ENCODE data around the gene NBL1.
"Not testable (repeated sequence)": the region's sequence is repeated elsewhere in the genome, so short reads cannot be mapped to it uniquely, and the experiment has no call there.

Gene NBL1

DNA sequence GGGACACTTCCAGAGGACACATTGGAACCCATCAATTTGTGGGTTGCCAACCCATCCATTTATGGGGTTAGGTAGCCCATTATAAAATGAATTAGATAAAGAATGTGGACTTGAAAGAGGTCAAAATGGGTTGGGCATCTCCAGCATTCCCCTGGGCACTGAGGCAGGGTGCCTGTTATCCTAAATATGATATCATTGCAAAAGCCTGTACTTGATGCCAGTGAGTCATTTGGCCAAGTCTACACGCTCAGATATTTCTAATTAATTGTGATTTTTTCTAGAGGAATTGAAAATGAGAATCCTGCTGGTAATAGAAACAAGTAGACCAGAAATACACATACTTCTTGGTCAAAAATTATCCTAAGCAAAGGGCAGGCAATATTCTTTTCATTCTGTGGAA, 21.9 kb upstream of the NBL1 start:
- no peak for DNase-seq (ENCODE audit: low read depth)

- DNase-seq (ENCODE audit: low read depth), result no peak
These were observed 20.6 kb upstream of the NBL1 start for GRCh38 chr1:19623523-19623922.

- DNase-seq (ENCODE audit: low read depth), result no peak
These were observed 18.7 kb upstream of the NBL1 start for GRCh38 chr1:19625291-19625937.

DNA sequence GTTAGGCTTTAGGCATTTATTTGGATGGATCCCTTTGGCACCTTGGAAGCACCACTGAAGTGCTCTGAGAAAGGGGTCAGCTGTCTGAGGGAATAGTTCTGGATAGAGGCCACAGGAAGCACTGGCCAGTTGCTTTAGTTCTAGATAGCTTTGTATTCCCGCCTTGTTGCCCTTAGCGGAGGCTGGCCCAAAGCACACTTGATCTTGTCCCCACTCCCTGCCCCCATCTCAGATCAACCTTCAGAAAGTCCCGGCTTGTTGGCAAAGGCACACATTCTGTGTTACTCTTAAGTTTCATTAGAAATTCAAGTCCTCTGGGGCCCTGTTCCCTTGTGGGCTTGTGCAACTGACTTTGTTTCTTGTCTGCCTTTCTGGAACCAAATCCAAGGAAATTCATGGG, 15.2 kb upstream of the NBL1 start:
- no peak for DNase-seq (ENCODE audit: low read depth)

DNA sequence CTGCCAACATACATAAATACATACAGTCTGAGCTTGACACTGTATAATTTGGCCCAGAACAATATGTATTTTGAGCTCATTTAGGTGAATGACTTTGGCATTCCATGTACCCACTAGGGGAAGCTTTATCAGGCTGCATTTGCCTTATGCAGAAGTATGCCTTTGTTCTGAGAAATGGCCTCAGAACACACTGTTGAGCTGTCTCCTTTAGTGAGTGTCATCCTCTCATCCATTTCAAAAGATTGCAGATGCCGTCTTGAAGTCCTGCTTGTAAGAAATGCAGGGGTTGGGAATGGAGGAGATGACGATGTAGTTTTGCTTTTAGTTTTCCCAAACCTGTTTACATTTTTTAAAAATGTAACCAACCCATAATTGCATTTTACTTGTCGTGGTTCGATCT, 14.8 kb upstream of the NBL1 start:
- DNase-seq (ENCODE audit: low read depth), result no peak

- DNase-seq (ENCODE audit: low read depth), result not testable (repeated sequence)
These were observed 13.9 kb upstream of the NBL1 start for GRCh38 chr1:19630192-19630591.

DNA sequence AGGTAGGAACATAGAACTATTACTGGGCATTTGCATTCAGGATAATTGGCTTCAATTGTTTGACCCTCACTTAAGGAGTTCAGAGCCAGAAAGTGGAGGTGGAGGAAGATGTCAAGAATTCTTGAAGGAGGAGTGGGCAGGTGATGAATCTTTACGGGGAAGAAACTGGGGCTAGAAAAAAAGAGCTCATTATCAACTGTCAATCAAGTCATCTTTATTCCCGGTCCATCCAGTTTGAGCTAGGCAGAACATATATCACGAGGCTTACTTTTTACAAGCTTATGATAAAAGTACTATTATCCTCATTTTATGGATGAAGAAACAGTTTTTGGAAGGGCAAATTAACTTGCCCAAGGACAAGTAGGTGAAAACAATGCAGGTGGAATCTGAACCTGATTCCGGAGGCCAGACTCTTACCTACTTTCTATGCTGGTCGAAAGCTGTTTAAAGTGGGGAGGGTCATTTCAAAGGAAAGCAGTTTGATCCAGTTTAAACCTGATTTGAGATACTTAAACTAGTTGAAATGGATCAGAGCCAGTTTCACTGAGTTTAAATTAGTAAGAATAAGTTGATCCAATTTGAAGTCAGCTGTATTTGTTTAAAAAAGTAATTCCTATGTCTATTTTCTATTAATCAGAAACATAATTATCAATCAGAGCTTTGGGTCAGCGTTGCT, 13.3 kb upstream of the NBL1 start:
- DNase-seq (ENCODE audit: low read depth), result no peak

DNA sequence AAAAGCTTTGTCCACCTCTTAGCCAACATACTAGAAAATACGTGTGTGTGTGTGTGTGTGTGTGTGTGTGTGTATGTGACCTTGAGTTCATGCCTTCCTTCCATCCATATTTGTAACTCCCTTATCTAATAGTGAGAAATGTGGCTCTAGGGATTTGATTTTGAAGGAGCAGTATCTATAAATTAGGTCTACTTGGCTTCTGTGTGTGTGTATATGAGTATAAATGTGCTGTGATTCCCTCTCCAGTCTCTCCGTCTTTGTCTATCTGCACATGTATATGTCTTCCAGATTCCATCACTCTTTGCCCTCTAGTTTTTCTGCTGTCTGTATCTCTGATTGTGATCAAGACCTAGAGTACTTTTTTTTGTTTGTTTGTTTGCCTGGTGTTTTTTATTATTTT, 11.9 kb upstream of the NBL1 start:
- DNase-seq (ENCODE audit: low read depth), result no peak

- DNase-seq (ENCODE audit: low read depth), result no peak
These were observed 11.0 kb upstream of the NBL1 start for GRCh38 chr1:19633106-19633505.

GRCh38 chr1:19635064-19635463, 9.0 kb upstream of the NBL1 start:
- not testable (repeated sequence) for DNase-seq (ENCODE audit: low read depth)

GRCh38 chr1:19635646-19636045, 8.5 kb upstream of the NBL1 start:
- DNase-seq (ENCODE audit: low read depth), result no peak

GRCh38 chr1:19636065-19636464, 8.0 kb upstream of the NBL1 start:
- DNase-seq (ENCODE audit: low read depth), result no peak

DNA sequence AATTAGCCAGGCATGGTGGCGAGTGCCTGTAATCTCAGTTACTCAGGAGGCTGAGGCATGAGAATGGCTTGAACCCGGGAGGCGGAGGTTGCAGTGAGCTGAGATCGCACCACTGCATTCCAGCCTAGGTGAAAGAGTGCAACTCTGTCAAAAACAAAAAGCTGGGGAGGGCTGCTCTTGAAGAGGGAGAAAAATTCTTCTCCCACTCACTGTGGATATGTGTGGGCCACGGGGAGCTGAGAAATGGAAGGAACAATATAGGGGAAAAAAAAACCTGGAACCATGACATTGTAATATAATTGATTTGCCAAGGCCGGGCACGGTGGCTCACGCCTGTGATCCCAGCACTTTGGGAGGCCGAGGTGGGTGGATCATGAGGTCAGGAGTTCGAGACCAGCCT, 7.4 kb upstream of the NBL1 start:
- DNase-seq (ENCODE audit: low read depth), result not testable (repeated sequence)

GRCh38 chr1:19637606-19638005, 6.5 kb upstream of the NBL1 start:
- DNase-seq (ENCODE audit: low read depth), result no peak

- DNase-seq (ENCODE audit: low read depth), result not testable (repeated sequence)
These were observed 4.9 kb upstream of the NBL1 start for GRCh38 chr1:19639228-19639627.

- DNase-seq (ENCODE audit: low read depth), result no peak
These were observed 4.1 kb upstream of the NBL1 start for GRCh38 chr1:19639999-19640362.

GRCh38 chr1:19640363-19641316, 3.5 kb upstream of the NBL1 start:
- DNase-seq (ENCODE audit: low read depth), result no peak

- DNase-seq (ENCODE audit: low read depth), result no peak
These were observed 990 bp upstream of the NBL1 start for GRCh38 chr1:19643121-19643520.

DNA sequence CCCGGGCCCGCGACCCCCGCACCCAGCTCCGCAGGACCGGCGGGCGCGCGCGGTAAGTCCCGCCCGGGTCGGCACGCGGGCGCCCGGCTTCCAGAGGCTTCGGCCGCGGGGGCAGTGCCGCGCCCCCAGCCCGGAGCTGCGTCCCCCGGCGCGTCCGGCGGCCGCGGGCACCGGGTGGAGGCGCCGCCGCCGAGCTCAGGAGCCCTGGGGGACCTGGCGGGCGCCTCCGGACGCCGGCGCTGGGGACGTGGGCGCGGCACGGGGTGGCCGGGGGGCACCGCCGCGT, 227 bp downstream of the NBL1 start:
- DNase-seq (ENCODE audit: low read depth), result no peak

DNA sequence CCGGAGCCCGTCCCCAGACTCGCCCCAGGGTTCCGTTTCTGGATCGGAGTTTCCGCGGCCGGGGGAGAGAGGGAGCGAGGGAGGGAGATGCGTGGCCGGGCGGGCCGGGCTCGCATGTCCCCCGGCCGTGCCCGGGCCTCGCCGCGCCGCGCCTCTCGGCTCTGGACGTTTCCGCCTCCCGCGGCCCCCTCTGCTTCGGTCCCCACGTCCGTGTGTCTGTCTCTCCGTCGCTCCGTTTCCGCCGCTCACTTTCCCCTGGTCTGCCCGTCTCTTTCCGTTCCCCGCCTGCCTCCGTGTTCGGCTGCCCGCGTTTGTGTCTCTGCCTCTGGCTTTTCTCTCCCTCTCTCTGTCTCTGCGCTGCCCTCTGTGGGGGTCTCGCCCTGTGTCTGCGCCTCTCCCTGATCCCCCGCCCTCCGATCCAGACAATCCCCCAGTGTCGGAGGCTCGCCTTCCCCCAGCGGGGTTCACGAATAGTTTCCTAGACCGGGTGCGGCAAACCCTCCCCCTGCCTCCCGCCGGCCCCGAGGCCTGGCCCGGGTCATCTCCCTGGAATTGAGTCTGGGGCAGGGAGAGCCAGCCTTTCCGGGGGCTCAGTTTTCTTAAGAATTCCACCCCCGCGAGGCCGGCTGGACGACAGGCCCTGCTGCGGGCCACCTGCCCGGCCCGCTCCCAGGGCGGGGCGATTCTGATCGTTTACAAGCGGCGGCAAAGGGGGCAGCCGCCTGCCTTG, 735 bp downstream of the NBL1 start:
- no peak for DNase-seq (ENCODE audit: low read depth)

GRCh38 chr1:19645411-19646251, 1.5 kb downstream of the NBL1 start:
- DNase-seq (ENCODE audit: low read depth), result no peak

All from stimulated activated CD8-positive, alpha-beta memory T cell treated with anti-CD3 and anti-CD28 coated beads, Interleukin-15, amount 100 ng/mL, for 24 hours (primary cell).